Liver (tissue), 2 donors: ENCODE data around the gene SCARB1.

Experiments used
- GABPA ChIP-seq, 2 donors: IDR thresholded peaks in 1 of 2; conservative IDR thresholded peaks in 1 of 2; 2 replicates each; pipeline ENCODE4 v1.6.1; 2016; ENCODE audit warnings: antibody characterized with exemption in 2 of 2, mild to moderate bottlenecking in 1 of 2, moderate library complexity in 1 of 2
- ZBTB33 ChIP-seq: IDR thresholded peaks from 2 replicates; pipeline ENCODE4 v1.6.1; 2016; ENCODE audit warnings: antibody characterized with exemption
- donor health status: healthy.

- TF ChIP-seq ZBTB33: no peak
- peak in 1 of 2 donors; percentile 10 for TF ChIP-seq GABPA (IDR thresholded peaks at IDR 0.05 in 1 of 2, conservative IDR thresholded peaks at IDR 0.05 in 1 of 2)
These were observed 116.1 kb downstream of the SCARB1 start for GRCh38 chr12:124747426-124748161.
